GM21381 (cell line): ENCODE measurements around the gene PARD3B.

ENCODE experiments used
- ATAC-seq: cut with Tn5 transposase; IDR thresholded peaks from one replicate; pipeline ENCODE4 v1.9.1; 2021; ENCODE audit warnings: mild to moderate bottlenecking, moderate library complexity; ENCODE audit not compliant: unreplicated experiment

Gene PARD3B

GRCh38 chr2:204977914-204978313, 432.6 kb downstream of the PARD3B start:
- ATAC-seq = no peak

GRCh38 chr2:204982303-204982702, 437.0 kb downstream of the PARD3B start:
- no peak for ATAC-seq

GRCh38 chr2:204984518-204984917, 439.2 kb downstream of the PARD3B start:
- ATAC-seq = no peak

GRCh38 chr2:204986641-204987040, 441.4 kb downstream of the PARD3B start:
- ATAC-seq = no peak

- ATAC-seq = no peak
Measured at GRCh38 chr2:204988836-204989235, 443.6 kb downstream of the PARD3B start.

GRCh38 chr2:204989877-204990276, 444.6 kb downstream of the PARD3B start:
- no peak for ATAC-seq

- no peak for ATAC-seq
Measured at GRCh38 chr2:205001300-205001966, 456.2 kb downstream of the PARD3B start.

GRCh38 chr2:205002390-205002789, 457.1 kb downstream of the PARD3B start:
- ATAC-seq = no peak

GRCh38 chr2:205003288-205003687, 458.0 kb downstream of the PARD3B start:
- ATAC-seq = no peak

GRCh38 chr2:205010196-205010595, 464.9 kb downstream of the PARD3B start:
- ATAC-seq = no peak

GRCh38 chr2:205011031-205011430, 465.8 kb downstream of the PARD3B start:
- ATAC-seq = no peak

- ATAC-seq = no peak
Measured at GRCh38 chr2:205012961-205013360, 467.7 kb downstream of the PARD3B start.

- ATAC-seq = no peak
Measured at GRCh38 chr2:205013586-205013985, 468.3 kb downstream of the PARD3B start.

- no peak for ATAC-seq
Measured at GRCh38 chr2:205014201-205014600, 468.9 kb downstream of the PARD3B start.

- ATAC-seq = no peak
Measured at GRCh38 chr2:205017381-205017780, 472.1 kb downstream of the PARD3B start.

- no peak for ATAC-seq
Measured at GRCh38 chr2:205017912-205018311, 472.6 kb downstream of the PARD3B start.

GRCh38 chr2:205020673-205021072, 475.4 kb downstream of the PARD3B start:
- ATAC-seq = no peak

- ATAC-seq = no peak
Measured at GRCh38 chr2:205022841-205023240, 477.6 kb downstream of the PARD3B start.

- no peak for ATAC-seq
Measured at GRCh38 chr2:205024822-205025518, 479.7 kb downstream of the PARD3B start.

GRCh38 chr2:205025580-205026240, 480.4 kb downstream of the PARD3B start:
- ATAC-seq = no peak

GRCh38 chr2:205030695-205031094, 485.4 kb downstream of the PARD3B start:
- ATAC-seq = no peak

- no peak for ATAC-seq
Measured at GRCh38 chr2:205032093-205032551, 486.8 kb downstream of the PARD3B start.
